ENCODE data around the gene TOMM7. TPM values are rescaled to one million over a fixed set of nuclear protein-coding genes. Genes with fewer than 3 reads are reported as not detected.

Gene TOMM7
- total RNA-seq, 4 donors from 2014 or later = 14.5 to 1,156 (median 144) TPM

DNA sequence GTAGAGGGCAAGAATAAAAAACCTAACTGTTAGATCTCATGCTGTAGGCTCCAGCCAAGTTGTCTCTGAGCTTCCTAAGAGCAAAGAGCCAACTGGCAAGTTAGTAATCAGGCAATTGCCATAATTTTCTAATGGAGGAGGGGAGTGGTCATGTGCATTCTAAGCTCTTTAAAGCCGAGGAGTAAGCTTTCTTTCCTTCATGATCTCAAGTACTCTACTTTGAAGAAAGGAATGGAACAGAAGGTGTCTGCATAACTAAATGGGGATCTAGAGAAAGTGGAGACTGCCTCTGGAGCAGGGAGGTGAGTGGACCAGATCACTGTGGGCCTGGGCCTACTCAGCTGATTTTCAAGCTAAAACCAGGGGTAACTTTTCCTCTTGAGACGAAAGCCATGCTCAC, 37.7 kb upstream of the TOMM7 start:
- H3K4me3 ChIP-seq = no peak overlapping the region
- no peaks in the 10 kb centered on the region for H3K9me3 ChIP-seq
- DNase-seq = no peak
- H3K4me1 ChIP-seq = peaks cover 3 to 18% (median 5%) of the 10 kb centered on the region in 4 donors
- intact Hi-C loops (cut with DNase I; ENCODE audit: low total_unique reads) = no loop called here
- in situ Hi-C loops (cut with MboI; ENCODE audit: low pct_ligation_motif_present in 1 of 4, low pct_unique_long_range_greater_than_20kb in 1 of 4, low sequenced_read_pairs in 3 of 4) = no loop called here
- H3K27me3 ChIP-seq = no peaks in the 10 kb centered on the region
- no peaks in the 10 kb centered on the region for H3K36me3 ChIP-seq
- TF ChIP-seq EP300 (IDR thresholded peaks at IDR 0.05; ENCODE audit: low read depth) = no peak
- WGBS, 2 donors (ENCODE audit: low coverage in 1 of 2) = 80 to 84% methylated on average over 1 to 2 of the region's 2 CpGs
- peak overlapping the region in 3 of 4 donors; percentile 13 to 67 (median 60) for H3K27ac ChIP-seq

DNA sequence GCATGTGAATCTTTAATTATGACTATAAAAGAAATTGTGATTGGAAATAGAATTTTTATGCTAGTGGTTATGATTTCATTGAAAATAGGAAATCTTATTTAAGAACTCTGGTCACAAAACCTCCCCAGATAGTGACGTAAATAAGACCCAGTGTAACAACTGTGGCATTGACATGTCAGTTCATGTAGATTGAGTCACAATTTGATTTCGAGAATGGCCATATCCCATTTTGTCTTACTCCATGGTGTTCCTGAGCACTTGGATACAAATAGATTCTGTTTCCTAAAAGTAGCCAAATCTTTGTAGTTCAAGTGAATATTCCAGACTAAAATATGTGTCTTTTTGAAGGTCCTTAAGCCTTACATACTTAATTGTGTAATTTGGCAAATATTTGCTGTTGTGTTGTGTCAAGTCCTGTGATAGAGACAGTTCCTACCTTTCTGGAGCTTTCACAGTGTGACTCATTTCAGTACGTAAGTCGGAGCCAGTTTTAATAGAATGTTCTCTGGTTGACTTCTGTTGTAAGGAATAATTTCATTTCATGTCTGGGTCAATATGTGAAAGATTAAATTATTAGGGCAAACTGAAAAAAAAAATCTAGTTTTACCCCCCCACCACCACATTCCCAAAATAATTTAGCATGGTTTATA, 37.1 kb upstream of the TOMM7 start:
- in situ Hi-C loops (cut with MboI; ENCODE audit: low pct_ligation_motif_present in 1 of 4, low pct_unique_long_range_greater_than_20kb in 1 of 4, low sequenced_read_pairs in 3 of 4) = loop anchor here in 1 of 4 donors (10.0 kb wide), 1 partner anchor 195 kb away; no protein-coding TSS in a partner anchor
- no peaks in the 10 kb centered on the region for H3K27me3 ChIP-seq
- H3K9me3 ChIP-seq = no peaks in the 10 kb centered on the region
- intact Hi-C loops (cut with DNase I; ENCODE audit: low total_unique reads) = loop anchor here (10.0 kb wide), 1 partner anchor 155 kb away; the partner anchor contains the start of gene HYCC1
- TF ChIP-seq POLR2AphosphoS5 (IDR thresholded peaks at IDR 0.05) (peak in 1 of 3 donors; percentile 17), EP300 (IDR thresholded peaks at IDR 0.05; ENCODE audit: low read depth) (no peak)
- peaks cover 4 to 23% (median 8%) of the 10 kb centered on the region in 4 donors for H3K4me1 ChIP-seq
- H3K27ac ChIP-seq = peak overlapping the region; percentile 50 to 67 (median 60)
- no peaks in the 10 kb centered on the region for H3K36me3 ChIP-seq
- 78 to 80% methylated on average over 4 of the region's 4 CpGs for WGBS, 2 donors (ENCODE audit: low coverage in 1 of 2)
- no peak for DNase-seq
- no peak overlapping the region for H3K4me3 ChIP-seq

DNA sequence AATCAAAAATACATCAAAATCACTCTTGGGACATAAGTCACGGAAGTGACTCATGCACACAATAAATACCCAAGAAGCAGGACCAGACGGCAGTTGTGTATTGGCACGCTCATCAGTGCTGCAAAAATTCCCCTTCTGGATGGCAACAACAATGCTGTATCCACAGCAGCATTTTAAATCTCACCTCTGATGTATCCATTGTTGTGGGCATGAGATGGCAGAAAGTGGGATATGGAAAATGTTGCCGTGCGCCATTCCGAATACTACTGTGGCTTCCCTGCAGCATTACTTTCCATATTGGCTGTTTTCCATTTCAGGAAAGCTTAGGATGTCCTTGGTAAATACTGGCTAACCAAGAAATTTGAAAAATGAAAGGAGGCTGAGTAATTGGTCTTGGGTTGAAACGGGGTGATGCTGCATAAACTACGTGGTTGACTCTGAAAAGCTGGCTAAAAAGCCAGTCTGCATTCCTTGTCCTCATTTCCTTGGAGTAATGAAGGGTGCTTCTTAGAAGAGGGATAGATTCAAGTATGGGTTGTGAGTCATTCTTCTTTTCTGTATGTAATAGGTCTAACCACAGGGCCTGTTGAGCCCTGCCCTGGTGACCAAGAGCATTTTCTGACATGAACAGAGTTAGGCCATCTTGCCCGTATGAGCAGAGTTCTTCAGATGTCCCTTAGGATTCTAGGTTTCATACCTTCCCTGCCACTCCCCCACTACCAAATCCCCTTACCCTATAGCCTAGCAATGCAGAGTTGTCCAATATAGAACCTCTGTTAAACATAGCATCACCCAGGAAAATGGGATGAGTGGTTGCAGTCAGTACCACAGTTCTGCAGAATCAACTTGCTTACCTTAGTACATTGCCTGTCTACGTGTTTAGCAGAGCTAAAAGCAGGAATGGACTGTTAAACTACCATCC, 36.3 kb upstream of the TOMM7 start:
- intact Hi-C loops (cut with DNase I; ENCODE audit: low total_unique reads) = loop anchor here (10.0 kb wide), 1 partner anchor 156 kb away; the partner anchor contains the start of gene HYCC1
- peaks cover 4 to 23% (median 8%) of the 10 kb centered on the region in 4 donors for H3K4me1 ChIP-seq
- no peak overlapping the region for H3K4me3 ChIP-seq
- no peaks in the 10 kb centered on the region for H3K27me3 ChIP-seq
- no peaks in the 10 kb centered on the region for H3K36me3 ChIP-seq
- no peaks in the 10 kb centered on the region for H3K9me3 ChIP-seq
- no peak for DNase-seq
- in situ Hi-C loops (cut with MboI; ENCODE audit: low pct_ligation_motif_present in 1 of 4, low pct_unique_long_range_greater_than_20kb in 1 of 4, low sequenced_read_pairs in 3 of 4) = loop anchor here in 1 of 4 donors (10.0 kb wide), 1 partner anchor 196 kb away; no protein-coding TSS in a partner anchor
- peak overlapping the region; percentile 50 to 60 (median 56) for H3K27ac ChIP-seq
- WGBS, 2 donors (ENCODE audit: low coverage in 1 of 2) = 64 to 72% methylated on average over 4 to 10 of the region's 10 CpGs
- peak in 1 of 3 donors; percentile 13 for TF ChIP-seq POLR2AphosphoS5 (IDR thresholded peaks at IDR 0.05)
- no peak for TF ChIP-seq POLR2A (IDR thresholded peaks at IDR 0.05)
- TF ChIP-seq EP300 (IDR thresholded peaks at IDR 0.05; ENCODE audit: low read depth) = no peak
- TF ChIP-seq, protein P1, sequence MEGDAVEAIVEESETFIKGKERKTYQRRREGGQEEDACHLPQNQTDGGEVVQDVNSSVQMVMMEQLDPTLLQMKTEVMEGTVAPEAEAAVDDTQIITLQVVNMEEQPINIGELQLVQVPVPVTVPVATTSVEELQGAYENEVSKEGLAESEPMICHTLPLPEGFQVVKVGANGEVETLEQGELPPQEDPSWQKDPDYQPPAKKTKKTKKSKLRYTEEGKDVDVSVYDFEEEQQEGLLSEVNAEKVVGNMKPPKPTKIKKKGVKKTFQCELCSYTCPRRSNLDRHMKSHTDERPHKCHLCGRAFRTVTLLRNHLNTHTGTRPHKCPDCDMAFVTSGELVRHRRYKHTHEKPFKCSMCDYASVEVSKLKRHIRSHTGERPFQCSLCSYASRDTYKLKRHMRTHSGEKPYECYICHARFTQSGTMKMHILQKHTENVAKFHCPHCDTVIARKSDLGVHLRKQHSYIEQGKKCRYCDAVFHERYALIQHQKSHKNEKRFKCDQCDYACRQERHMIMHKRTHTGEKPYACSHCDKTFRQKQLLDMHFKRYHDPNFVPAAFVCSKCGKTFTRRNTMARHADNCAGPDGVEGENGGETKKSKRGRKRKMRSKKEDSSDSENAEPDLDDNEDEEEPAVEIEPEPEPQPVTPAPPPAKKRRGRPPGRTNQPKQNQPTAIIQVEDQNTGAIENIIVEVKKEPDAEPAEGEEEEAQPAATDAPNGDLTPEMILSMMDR (IDR thresholded peaks at IDR 0.05) = no peak

DNA sequence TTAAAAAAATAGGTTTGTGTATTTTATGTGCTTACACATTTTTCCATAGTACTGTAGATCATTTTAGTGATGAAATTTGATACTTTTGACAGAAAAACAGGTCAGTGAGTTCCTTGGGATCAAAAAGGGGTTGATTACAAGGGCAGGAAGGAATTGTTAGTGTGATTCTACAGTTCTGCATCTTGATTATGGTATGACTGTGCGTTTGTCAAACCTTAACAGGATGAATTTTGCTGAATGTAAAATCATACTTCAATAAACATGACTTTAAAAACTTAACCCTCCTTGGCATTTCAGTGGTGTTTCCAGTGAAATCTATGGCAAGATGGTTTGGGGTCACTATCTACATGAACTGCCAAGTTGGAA, 35.6 kb upstream of the TOMM7 start:
- H3K36me3 ChIP-seq = no peaks in the 10 kb centered on the region
- in situ Hi-C loops (cut with MboI; ENCODE audit: low pct_ligation_motif_present in 1 of 4, low pct_unique_long_range_greater_than_20kb in 1 of 4, low sequenced_read_pairs in 3 of 4) = loop anchor here in 1 of 4 donors (10.0 kb wide), 1 partner anchor 197 kb away; no protein-coding TSS in a partner anchor
- DNase-seq = no peak
- peaks cover 4 to 23% (median 11%) of the 10 kb centered on the region in 4 donors for H3K4me1 ChIP-seq
- intact Hi-C loops (cut with DNase I; ENCODE audit: low total_unique reads) = loop anchor here (10.0 kb wide), 1 partner anchor 157 kb away; the partner anchor contains the start of gene HYCC1
- H3K4me3 ChIP-seq = no peak overlapping the region
- WGBS, 2 donors (ENCODE audit: low coverage in 1 of 2) = 70 to 75% methylated on average over 1 of the region's 1 CpG
- no peaks in the 10 kb centered on the region for H3K9me3 ChIP-seq
- peak overlapping the region in 3 of 4 donors; percentile 37 to 54 (median 50) for H3K27ac ChIP-seq
- TF ChIP-seq EP300 (IDR thresholded peaks at IDR 0.05; ENCODE audit: low read depth) (no peak), POLR2AphosphoS5 (IDR thresholded peaks at IDR 0.05) (no peak), POLR2A (IDR thresholded peaks at IDR 0.05) (no peak)
- TF ChIP-seq, protein P1 (IDR thresholded peaks at IDR 0.05) = no peak
- H3K27me3 ChIP-seq = no peaks in the 10 kb centered on the region
